ENCODE results near the gene RSAD2. TPM values are rescaled to one million over a fixed set of nuclear protein-coding genes. Genes with fewer than 3 reads are reported as not detected.

The RSAD2 gene
- total RNA-seq, 1 experiment from 2014 or later, result 37.2 TPM

GRCh38 chr2:6923319-6923718, 45.7 kb downstream of the RSAD2 start:
- no peak overlapping the region for H3K27ac Mint-ChIP-seq (ENCODE audit: unreplicated experiment)
- H3K4me3 Mint-ChIP-seq (ENCODE audit: low read depth, unreplicated experiment), result no peak overlapping the region
- H3K4me1 Mint-ChIP-seq (ENCODE audit: low read depth, unreplicated experiment), result peaks cover 47% of the 10 kb centered on the region
- H3K27me3 Mint-ChIP-seq (ENCODE audit: unreplicated experiment), result no peaks in the 10 kb centered on the region
- intact Hi-C loops (cut with micrococcal nuclease; ENCODE audit: unreplicated experiment), result loop anchor here (5.0 kb wide), 1 partner anchor 109 kb away; no protein-coding TSS in a partner anchor
- TF ChIP-seq CTCF (IDR thresholded peaks at IDR 0.05; ENCODE audit: unreplicated experiment), result no peak
- no peak for DNase-seq
- no peaks in the 10 kb centered on the region for H3K9me3 Mint-ChIP-seq (ENCODE audit: low read depth, unreplicated experiment)
- peaks cover 15% of the 10 kb centered on the region for H3K36me3 Mint-ChIP-seq (ENCODE audit: insufficient read depth, unreplicated experiment)
- CTCF ChIA-PET, result interaction anchor here (1.1 to 3.8 kb wide), 2 partner anchors 9 to 108 kb away, joined by 3 to 20 read pairs; no protein-coding TSS in a partner anchor
- BruUV-seq (replicated peaks), result no TSS peak

- CTCF ChIA-PET, result interaction anchor here (1.1 kb wide), 1 partner anchor 10 kb away, joined by 3 read pairs; no protein-coding TSS in a partner anchor
- Mint-ChIP-seq H3K36me3 (ENCODE audit: insufficient read depth, unreplicated experiment) (peaks cover 10% of the 10 kb centered on the region), H3K27ac (ENCODE audit: unreplicated experiment) (no peak overlapping the region), H3K4me1 (ENCODE audit: low read depth, unreplicated experiment) (peaks cover 40% of the 10 kb centered on the region), H3K4me3 (ENCODE audit: low read depth, unreplicated experiment) (no peak overlapping the region), H3K9me3 (ENCODE audit: low read depth, unreplicated experiment) (no peaks in the 10 kb centered on the region), H3K27me3 (ENCODE audit: unreplicated experiment) (no peaks in the 10 kb centered on the region)
- no peak for DNase-seq
- no peak for TF ChIP-seq CTCF (IDR thresholded peaks at IDR 0.05; ENCODE audit: unreplicated experiment)
- intact Hi-C loops (cut with micrococcal nuclease; ENCODE audit: unreplicated experiment), result loop anchor here (5.0 kb wide), 1 partner anchor 108 kb away; no protein-coding TSS in a partner anchor
- no TSS peak for BruUV-seq (replicated peaks)
These were observed 46.7 kb downstream of the RSAD2 start for GRCh38 chr2:6924101-6924923.

DNA sequence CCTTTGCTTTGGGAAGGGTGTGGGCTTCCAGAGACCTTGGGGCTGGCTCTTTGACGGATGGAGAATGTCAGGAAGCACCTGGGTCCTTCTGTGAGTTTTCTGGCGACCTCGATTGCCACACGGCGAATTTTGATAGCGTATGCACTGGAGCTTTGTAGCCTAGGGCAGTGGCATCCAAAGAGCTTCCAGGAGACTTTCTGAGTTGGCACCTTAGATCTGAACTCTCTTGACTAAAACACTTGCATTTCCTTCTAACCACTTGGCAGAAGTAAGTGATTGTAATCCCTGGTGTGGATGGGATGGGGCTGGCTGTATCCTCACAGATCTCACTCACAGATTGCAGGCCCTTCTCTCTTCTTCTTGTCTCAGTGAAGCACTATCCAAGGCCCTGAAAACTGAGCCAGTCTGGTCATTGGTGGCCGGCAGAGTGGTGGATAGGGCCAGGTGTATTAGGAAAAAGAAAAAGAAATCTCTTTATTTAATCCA, 47.4 kb downstream of the RSAD2 start:
- Mint-ChIP-seq H3K9me3 (ENCODE audit: low read depth, unreplicated experiment) (no peaks in the 10 kb centered on the region), H3K4me1 (ENCODE audit: low read depth, unreplicated experiment) (peaks cover 46% of the 10 kb centered on the region), H3K4me3 (ENCODE audit: low read depth, unreplicated experiment) (no peak overlapping the region), H3K27me3 (ENCODE audit: unreplicated experiment) (no peaks in the 10 kb centered on the region), H3K36me3 (ENCODE audit: insufficient read depth, unreplicated experiment) (peaks cover 10% of the 10 kb centered on the region), H3K27ac (ENCODE audit: unreplicated experiment) (no peak overlapping the region)
- BruUV-seq (replicated peaks), result no TSS peak
- no peak for DNase-seq
- CTCF ChIA-PET, result no interaction called here
- intact Hi-C loops (cut with micrococcal nuclease; ENCODE audit: unreplicated experiment), result loop anchor here (5.0 kb wide), 1 partner anchor 107 kb away; no protein-coding TSS in a partner anchor
- TF ChIP-seq CTCF (IDR thresholded peaks at IDR 0.05; ENCODE audit: unreplicated experiment), result no peak

- no peak overlapping the region for H3K27ac Mint-ChIP-seq (ENCODE audit: unreplicated experiment)
- peaks cover 36% of the 10 kb centered on the region for H3K4me1 Mint-ChIP-seq (ENCODE audit: low read depth, unreplicated experiment)
- CTCF ChIA-PET, result no interaction called here
These were observed 48.6 kb downstream of the RSAD2 start for GRCh38 chr2:6926071-6926732.

More at GRCh38 chr2:6926071-6926732, 48.6 kb downstream of the RSAD2 start:
- Mint-ChIP-seq H3K9me3 (ENCODE audit: low read depth, unreplicated experiment) (no peaks in the 10 kb centered on the region), H3K36me3 (ENCODE audit: insufficient read depth, unreplicated experiment) (peaks cover 5% of the 10 kb centered on the region), H3K4me3 (ENCODE audit: low read depth, unreplicated experiment) (no peak overlapping the region), H3K27me3 (ENCODE audit: unreplicated experiment) (no peaks in the 10 kb centered on the region)
- TF ChIP-seq CTCF (IDR thresholded peaks at IDR 0.05; ENCODE audit: unreplicated experiment), result no peak
- intact Hi-C loops (cut with micrococcal nuclease; ENCODE audit: unreplicated experiment), result no loop called here
- no peak for DNase-seq
- BruUV-seq (replicated peaks), result no TSS peak
